Measurements from ENCODE around the gene MNX1.

DNA sequence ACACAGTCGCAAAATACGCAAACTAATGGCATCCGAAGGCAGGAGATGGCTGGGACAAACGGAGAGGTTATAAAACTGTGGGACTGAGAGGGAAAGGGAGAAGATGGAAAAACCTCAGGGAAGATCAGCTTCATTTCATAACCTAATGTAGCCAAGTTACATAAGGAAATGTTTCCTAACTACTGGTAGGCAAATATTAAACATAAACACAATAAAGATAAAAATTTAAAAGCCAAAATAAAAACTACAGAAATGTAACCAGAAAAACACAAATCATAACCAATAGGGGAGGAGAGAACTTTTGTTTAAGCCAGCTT is 13.1 kb upstream of the MNX1 start:
- no peak for TF ChIP-seq POLR2A (IDR thresholded peaks at IDR 0.05; ENCODE audit: low read depth)
- no peak for TF ChIP-seq CTCF (IDR thresholded peaks at IDR 0.05)
- no peak for TF ChIP-seq POLR2AphosphoS5 (IDR thresholded peaks at IDR 0.05)
